Inflammatory macrophage treated with lipopolysaccharide for 4 hours (primary cell): Measurements from ENCODE around the gene MCTP2.

Experiments used
- DNase-seq: peaks from one replicate; pipeline ENCODE4 v3.0.0-alpha.2; 2020

MCTP2 gene

GRCh38 chr15:94265009-94265408 is 33.6 kb downstream of the MCTP2 start:
- DNase-seq, result no peak

- DNase-seq, result no peak
Observed at GRCh38 chr15:94265982-94266381, 34.6 kb downstream of the MCTP2 start.

- DNase-seq, result no peak
Observed at GRCh38 chr15:94266789-94267188, 35.4 kb downstream of the MCTP2 start.

- no peak for DNase-seq
Observed at GRCh38 chr15:94269954-94270353, 38.6 kb downstream of the MCTP2 start.

- DNase-seq, result no peak
Observed at GRCh38 chr15:94270570-94270969, 39.2 kb downstream of the MCTP2 start.

- DNase-seq, result no peak
Observed at GRCh38 chr15:94272251-94272898, 41.0 kb downstream of the MCTP2 start.

- no peak for DNase-seq
Observed at GRCh38 chr15:94273826-94274225, 42.5 kb downstream of the MCTP2 start.

GRCh38 chr15:94274745-94275144 is 43.4 kb downstream of the MCTP2 start:
- no peak for DNase-seq

GRCh38 chr15:94277485-94277884 is 46.1 kb downstream of the MCTP2 start:
- no peak for DNase-seq

- no peak for DNase-seq
Observed at GRCh38 chr15:94279736-94280135, 48.4 kb downstream of the MCTP2 start.

- DNase-seq, result no peak
Observed at GRCh38 chr15:94280301-94280700, 48.9 kb downstream of the MCTP2 start.

GRCh38 chr15:94282269-94283250 is 51.2 kb downstream of the MCTP2 start:
- DNase-seq, result no peak

- DNase-seq, result no peak
Observed at GRCh38 chr15:94286583-94286982, 55.2 kb downstream of the MCTP2 start.

- peak; percentile 82 for DNase-seq
Observed at GRCh38 chr15:94287794-94288246, 56.5 kb downstream of the MCTP2 start.

- peak; percentile 51 for DNase-seq
Observed at GRCh38 chr15:94290730-94291129, 59.4 kb downstream of the MCTP2 start.

GRCh38 chr15:94293411-94294402 is 62.3 kb downstream of the MCTP2 start:
- DNase-seq, result no peak

GRCh38 chr15:94294556-94294955 is 63.2 kb downstream of the MCTP2 start:
- no peak for DNase-seq

- DNase-seq, result no peak
Observed at GRCh38 chr15:94295275-94295674, 63.9 kb downstream of the MCTP2 start.

- DNase-seq, result no peak
Observed at GRCh38 chr15:94296717-94297116, 65.4 kb downstream of the MCTP2 start.

GRCh38 chr15:94297558-94297957 is 66.2 kb downstream of the MCTP2 start:
- DNase-seq, result peak; percentile 48

- no peak for DNase-seq
Observed at GRCh38 chr15:94298364-94298763, 67.0 kb downstream of the MCTP2 start.

GRCh38 chr15:94300612-94301011 is 69.3 kb downstream of the MCTP2 start:
- DNase-seq, result no peak

- no peak for DNase-seq
Observed at GRCh38 chr15:94305133-94305532, 73.8 kb downstream of the MCTP2 start.
